GM21576 (cell line): ENCODE data around the gene GPC1.

ENCODE experiments used
- ATAC-seq: cut with Tn5 transposase; IDR thresholded peaks from one replicate; pipeline ENCODE4 v1.9.1; 2021; ENCODE audit warnings: mild to moderate bottlenecking, moderate library complexity; ENCODE audit not compliant: unreplicated experiment

Gene GPC1

GRCh38 chr2:240455647-240456446 lies 20.4 kb downstream of the GPC1 start:
- ATAC-seq: no peak

GRCh38 chr2:240456447-240457222 lies 21.2 kb downstream of the GPC1 start:
- no peak for ATAC-seq

DNA sequence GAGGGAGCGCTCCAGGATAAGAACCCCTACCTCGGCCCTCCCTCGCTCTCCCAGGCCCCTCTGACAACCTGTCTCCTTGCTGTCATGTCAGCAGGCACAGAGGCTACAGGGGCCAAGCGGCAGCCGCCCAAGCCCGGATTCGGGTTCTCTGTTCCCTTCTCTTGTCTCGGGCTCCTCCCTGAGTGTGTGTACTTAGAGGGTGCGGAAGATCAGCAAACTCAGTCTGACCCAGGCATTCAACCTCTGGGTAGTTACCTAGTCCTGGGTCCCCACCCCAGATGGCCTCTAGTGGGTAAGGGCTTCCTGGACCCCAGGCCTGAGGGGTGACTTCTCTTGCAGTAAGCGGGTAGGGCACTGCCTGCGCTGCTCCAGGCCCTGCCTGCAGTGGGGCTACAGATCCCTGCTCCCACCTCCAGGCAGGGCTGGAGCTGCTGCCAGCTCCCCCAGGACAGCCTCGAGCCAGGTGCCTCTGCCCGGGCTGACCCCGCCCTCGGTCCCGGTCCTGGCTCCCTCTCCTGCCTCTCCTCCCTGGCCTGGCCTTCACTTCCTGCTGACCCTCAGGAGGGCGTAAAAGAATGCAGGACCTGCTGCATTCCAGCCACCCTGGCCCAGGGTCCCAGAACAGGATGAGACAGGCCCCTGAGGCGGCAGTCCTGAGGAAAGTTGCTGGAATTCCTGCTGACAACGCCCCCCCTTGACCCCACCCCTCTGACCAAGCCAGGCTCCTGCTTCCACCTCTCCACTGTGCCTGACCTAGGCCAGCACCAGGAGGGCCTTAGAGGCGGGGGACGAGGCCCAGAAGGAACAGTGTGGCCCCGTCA lies 22.0 kb downstream of the GPC1 start:
- ATAC-seq: no peak

- ATAC-seq: no peak
Measured at GRCh38 chr2:240458044-240458899, 22.8 kb downstream of the GPC1 start.

DNA sequence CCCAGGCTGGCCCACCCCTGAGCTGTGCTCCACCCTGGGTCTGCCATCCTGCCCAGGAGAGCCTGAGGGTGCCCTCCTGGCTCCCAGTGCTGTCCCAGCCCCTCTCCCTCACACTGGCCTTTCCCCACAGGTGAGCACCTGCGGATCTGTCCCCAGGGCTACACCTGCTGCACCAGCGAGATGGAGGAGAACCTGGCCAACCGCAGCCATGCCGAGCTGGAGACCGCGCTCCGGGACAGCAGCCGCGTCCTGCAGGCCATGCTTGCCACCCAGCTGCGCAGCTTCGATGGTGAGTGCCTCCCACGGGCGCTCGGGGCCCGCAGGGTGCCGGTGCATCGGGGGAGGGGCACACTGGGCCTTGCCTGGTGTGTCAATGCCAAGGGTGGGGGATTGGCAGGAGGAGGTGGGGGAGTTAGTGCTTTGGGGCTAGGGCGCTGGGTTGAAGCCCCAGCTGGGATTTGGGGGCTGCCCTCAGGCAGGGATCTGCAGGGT lies 23.5 kb downstream of the GPC1 start:
- no peak for ATAC-seq

DNA sequence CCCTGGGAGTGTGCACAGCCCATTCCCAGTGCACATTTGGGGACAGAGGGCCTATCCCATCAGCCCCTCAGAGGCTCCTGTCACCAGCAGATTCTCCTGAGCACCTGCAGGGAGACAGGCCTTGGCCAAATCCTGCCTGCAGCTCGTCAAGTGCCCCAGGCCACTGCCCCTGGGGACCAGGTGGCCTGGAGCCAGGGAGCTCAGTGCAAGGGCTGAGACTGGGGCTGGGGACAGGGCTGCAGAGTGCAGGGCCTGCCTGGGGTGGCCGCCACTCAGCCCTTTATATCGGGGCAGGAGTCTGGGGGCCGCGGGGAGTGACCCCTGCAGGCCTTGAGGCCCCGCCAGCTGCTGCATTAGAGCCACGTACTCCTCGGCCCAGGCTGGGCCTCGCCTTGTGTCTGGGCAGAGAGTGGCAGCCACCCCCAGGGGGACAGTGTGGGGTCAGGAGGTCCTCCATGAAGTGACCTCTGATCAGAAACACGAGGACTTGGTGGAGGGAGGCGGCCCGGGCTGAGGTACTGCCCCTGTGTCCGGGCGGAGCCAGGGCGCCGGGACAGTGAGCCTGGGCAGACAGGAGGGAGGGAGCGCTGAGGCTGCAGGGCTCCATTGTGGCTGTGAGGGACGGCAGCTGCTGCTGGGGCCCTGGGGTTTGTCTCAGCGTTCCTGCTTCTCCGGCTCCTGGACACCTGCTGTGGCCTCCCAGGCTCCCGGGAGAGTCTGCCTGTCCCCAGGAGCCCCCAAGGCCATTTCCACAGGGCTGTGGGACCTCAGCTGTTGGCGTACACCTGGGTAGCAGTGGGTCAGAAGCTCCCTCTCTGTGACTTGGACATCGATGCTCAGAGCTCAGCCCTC lies 24.2 kb downstream of the GPC1 start:
- no peak for ATAC-seq

GRCh38 chr2:240460253-240460711 lies 24.8 kb downstream of the GPC1 start:
- no peak for ATAC-seq

DNA sequence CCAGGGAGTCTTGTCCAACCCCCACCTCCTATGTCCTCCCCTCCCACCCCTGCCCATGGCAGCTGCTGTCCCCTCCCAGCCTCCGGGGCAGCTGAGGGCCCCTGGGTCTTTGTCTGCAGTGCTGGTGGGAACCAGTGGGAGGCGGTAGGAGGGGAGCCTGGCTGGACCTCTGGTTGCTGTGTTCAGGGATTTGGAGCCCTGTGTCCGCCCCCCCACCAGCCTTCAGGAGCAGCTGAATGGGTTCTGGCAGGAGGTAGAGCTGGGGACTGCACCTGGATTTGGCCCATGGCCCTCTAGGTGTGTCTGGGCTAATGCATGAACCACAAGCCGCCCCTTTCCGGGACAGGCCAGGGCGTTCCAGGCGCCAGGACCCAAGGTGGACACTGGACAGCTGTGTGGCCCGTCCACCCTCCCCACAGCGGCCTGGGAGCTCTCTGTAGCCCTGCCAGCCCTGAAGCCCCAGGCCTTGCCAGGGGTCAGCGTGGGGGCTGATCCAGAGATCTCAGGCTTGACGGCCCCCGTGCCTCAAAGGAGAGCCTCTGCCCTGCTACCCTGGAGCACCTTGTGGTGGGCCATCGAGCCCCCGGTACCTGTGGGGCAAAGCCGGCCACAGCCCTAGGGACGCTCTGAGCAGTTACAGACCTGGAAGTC lies 25.4 kb downstream of the GPC1 start:
- ATAC-seq: no peak

DNA sequence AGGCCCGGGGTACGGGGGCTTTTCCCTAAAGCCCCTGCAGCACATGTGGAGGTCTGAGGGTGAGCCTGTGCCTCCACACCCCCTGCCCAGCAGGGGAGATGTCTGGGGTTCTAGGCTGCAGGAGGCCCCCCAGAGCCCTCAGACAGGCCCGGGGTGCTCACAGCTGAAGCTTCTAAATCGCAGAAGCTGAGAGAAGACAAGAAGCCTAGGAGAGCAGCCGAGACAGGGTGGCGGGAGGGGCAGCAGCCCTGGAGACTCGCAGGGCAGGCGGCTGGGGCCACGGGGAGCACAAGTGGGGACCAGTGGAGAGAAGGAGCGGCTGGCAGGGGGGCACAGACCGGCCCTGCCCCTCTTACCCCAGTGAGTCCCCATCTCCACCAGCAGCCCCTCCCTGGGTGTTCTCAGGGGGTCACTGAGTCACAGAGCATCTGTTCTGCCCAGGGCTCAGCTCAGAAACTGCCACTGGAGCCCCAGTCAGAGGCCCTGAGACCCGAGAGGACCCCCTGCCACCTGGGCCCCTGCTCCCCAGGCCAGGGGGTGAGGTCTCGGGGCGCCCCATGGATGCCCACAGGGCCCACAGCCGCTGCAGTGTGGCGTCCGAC lies 26.1 kb downstream of the GPC1 start:
- ATAC-seq: no peak

- ATAC-seq: no peak
Measured at GRCh38 chr2:240462073-240462706, 26.7 kb downstream of the GPC1 start.

GRCh38 chr2:240462707-240463273 lies 27.3 kb downstream of the GPC1 start:
- ATAC-seq: no peak

DNA sequence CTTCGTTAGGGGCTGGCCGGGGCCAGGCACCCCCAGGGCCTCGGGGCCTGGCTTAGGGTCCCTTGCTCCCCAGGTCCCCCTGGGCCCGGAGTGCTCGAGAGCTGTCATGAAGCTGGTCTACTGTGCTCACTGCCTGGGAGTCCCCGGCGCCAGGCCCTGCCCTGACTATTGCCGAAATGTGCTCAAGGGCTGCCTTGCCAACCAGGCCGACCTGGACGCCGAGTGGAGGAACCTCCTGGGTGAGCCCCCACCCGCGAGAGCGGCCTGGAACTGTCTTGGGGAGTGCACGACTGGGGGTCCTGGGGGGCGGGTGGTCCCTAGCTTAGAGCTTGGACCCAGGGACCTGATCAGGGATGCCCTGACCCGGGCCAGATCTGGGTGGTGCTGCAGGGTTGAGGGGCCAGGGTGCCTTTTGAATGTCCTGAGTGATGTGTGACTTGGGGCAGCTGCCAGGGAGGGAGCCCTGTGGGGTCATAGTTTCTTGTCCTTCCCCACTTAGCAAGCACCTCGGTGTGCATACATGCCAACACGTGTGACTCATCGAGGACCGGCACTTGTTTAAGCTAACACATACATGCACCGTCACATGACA lies 27.9 kb downstream of the GPC1 start:
- ATAC-seq: no peak

DNA sequence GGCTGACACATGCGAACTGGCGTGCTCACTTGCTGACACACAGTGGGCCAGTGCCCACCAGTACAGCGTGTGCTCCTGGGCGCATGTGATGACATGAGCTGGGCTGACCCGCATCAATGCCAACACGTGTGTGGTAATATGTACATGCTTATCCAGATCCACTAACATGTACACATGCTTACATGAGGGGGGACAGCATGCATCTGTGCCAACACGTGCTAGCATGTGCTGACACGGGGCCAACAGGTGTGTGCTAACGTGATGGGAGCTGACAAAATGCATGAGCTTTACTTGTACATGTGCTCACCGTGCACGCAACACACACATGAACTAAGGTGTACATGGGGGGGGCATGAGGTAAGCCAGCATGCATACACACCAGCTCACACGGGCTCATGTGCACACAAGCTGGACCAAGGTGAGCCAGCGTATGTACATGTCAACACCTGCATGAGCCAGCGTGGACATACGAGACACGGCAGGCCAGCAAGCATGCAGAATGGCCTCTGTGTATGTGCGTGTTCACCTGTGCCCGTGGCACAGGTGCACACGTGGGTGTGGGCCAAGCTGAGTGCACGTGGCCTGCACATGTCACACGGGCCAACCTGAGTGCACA lies 28.5 kb downstream of the GPC1 start:
- no peak for ATAC-seq

GRCh38 chr2:240464514-240465241 lies 29.2 kb downstream of the GPC1 start:
- no peak for ATAC-seq

DNA sequence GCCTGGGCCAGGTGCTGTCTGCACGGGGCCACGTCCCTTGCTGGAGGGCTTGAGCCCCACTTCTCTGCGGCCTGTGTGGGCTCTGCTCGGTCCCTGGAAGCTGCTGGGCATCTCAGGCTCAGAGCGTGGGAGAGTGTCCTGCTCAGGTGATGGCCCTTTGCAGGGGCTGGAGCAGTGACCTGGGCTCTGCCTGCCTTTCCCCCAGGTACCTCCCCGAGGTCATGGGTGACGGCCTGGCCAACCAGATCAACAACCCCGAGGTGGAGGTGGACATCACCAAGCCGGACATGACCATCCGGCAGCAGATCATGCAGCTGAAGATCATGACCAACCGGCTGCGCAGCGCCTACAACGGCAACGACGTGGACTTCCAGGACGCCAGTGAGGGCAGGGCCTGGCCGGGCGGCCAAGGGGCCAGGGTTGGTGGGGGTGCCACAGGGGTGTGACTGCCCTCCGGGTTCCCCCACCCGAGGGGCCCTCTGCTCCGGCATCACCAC lies 29.9 kb downstream of the GPC1 start:
- no peak for ATAC-seq
